Effector memory CD8-positive, alpha-beta T cell (primary cell): Measurements from ENCODE around the gene ASS1.

Experiments
- ATAC-seq: fragments of 150-1000 bp; cut with Tn5 transposase; replicated peaks from 2 replicates; pipeline ENCODE4 v1.10.0; 2021; ENCODE audit warnings: mild to moderate bottlenecking, moderate library complexity
- DNase-seq, 3 experiments: peaks; one replicate each; pipeline ENCODE4 v3.0.0; 2021
- H3K27ac Mint-ChIP-seq, 2 donors: one replicate each; pipeline ENCODE4 v1.8.0; 2022; ENCODE audit warnings: mild to moderate bottlenecking in 2 of 2, mixed read lengths in 2 of 2, moderate library complexity in 2 of 2
- H3K27me3 Mint-ChIP-seq, 2 donors: one replicate each; pipeline ENCODE4 v1.8.0; 2022; ENCODE audit warnings: mixed read lengths in 2 of 2
- H3K36me3 Mint-ChIP-seq: one replicate; pipeline ENCODE4 v1.8.0; 2022; ENCODE audit warnings: mild to moderate bottlenecking, moderate library complexity, mixed read lengths; ENCODE audit not compliant: insufficient read depth
- H3K4me1 Mint-ChIP-seq, 2 donors: one replicate each; pipeline ENCODE4 v1.8.0; 2022; ENCODE audit warnings: low read depth in 2 of 2, mixed read lengths in 2 of 2
- H3K4me3 Mint-ChIP-seq, 2 donors: one replicate each; pipeline ENCODE4 v1.8.0; 2022; ENCODE audit warnings: mild to moderate bottlenecking in 2 of 2, mixed read lengths in 2 of 2, moderate library complexity in 2 of 2
- H3K9me3 Mint-ChIP-seq, 2 donors: one replicate each; pipeline ENCODE4 v1.8.0; 2022; ENCODE audit warnings: mixed read lengths in 2 of 2

ASS1 gene

GRCh38 chr9:130471411-130472183 lies 26.8 kb downstream of the ASS1 start:
- no peak for DNase-seq
- ATAC-seq, result no peak
- peaks cover 41 to 93% of the 10 kb centered on the region in 2 donors for H3K27me3 Mint-ChIP-seq
- peaks cover 0 to 3% of the 10 kb centered on the region in 2 donors for H3K4me1 Mint-ChIP-seq
- H3K36me3 Mint-ChIP-seq, result no peaks in the 10 kb centered on the region
- no peak overlapping the region for H3K4me3 Mint-ChIP-seq
- H3K27ac Mint-ChIP-seq, result no peak overlapping the region
- no peaks in the 10 kb centered on the region for H3K9me3 Mint-ChIP-seq

GRCh38 chr9:130472184-130472705 lies 27.5 kb downstream of the ASS1 start:
- H3K9me3 Mint-ChIP-seq, result no peaks in the 10 kb centered on the region
- H3K36me3 Mint-ChIP-seq, result no peaks in the 10 kb centered on the region
- no peak overlapping the region for H3K4me3 Mint-ChIP-seq
- no peak overlapping the region for H3K27ac Mint-ChIP-seq
- H3K27me3 Mint-ChIP-seq, result peaks cover 38 to 93% of the 10 kb centered on the region in 2 donors
- H3K4me1 Mint-ChIP-seq, result peaks cover 0 to 3% of the 10 kb centered on the region in 2 donors
- ATAC-seq (no peak), DNase-seq (no peak)

- Mint-ChIP-seq H3K9me3 (no peaks in the 10 kb centered on the region), H3K4me3 (no peak overlapping the region), H3K36me3 (no peaks in the 10 kb centered on the region), H3K4me1 (peaks cover 0 to 3% of the 10 kb centered on the region in 2 donors), H3K27me3 (peaks cover 31 to 90% of the 10 kb centered on the region in 2 donors), H3K27ac (no peak overlapping the region)
- ATAC-seq (no peak), DNase-seq (no peak)
These were observed 28.2 kb downstream of the ASS1 start for GRCh38 chr9:130473009-130473408.

- Mint-ChIP-seq H3K27ac (no peak overlapping the region), H3K9me3 (no peaks in the 10 kb centered on the region), H3K4me3 (no peak overlapping the region), H3K36me3 (no peaks in the 10 kb centered on the region), H3K27me3 (peaks cover 30 to 87% of the 10 kb centered on the region in 2 donors), H3K4me1 (peaks cover 0 to 3% of the 10 kb centered on the region in 2 donors)
- ATAC-seq (no peak), DNase-seq (no peak)
These were observed 28.8 kb downstream of the ASS1 start for GRCh38 chr9:130473566-130473965.

GRCh38 chr9:130474106-130474505 lies 29.3 kb downstream of the ASS1 start:
- Mint-ChIP-seq H3K27me3 (peaks cover 28 to 85% of the 10 kb centered on the region in 2 donors), H3K9me3 (no peaks in the 10 kb centered on the region), H3K36me3 (no peaks in the 10 kb centered on the region), H3K4me1 (peaks cover 0 to 3% of the 10 kb centered on the region in 2 donors), H3K4me3 (no peak overlapping the region), H3K27ac (no peak overlapping the region)
- DNase-seq (no peak), ATAC-seq (no peak)

- no peak overlapping the region for H3K4me3 Mint-ChIP-seq
- peaks cover 26 to 74% of the 10 kb centered on the region in 2 donors for H3K27me3 Mint-ChIP-seq
- H3K27ac Mint-ChIP-seq, result no peak overlapping the region
- DNase-seq (no peak), ATAC-seq (no peak)
- no peaks in the 10 kb centered on the region for H3K9me3 Mint-ChIP-seq
- H3K36me3 Mint-ChIP-seq, result no peaks in the 10 kb centered on the region
- peaks cover 0 to 3% of the 10 kb centered on the region in 2 donors for H3K4me1 Mint-ChIP-seq
These were observed 31.5 kb downstream of the ASS1 start for GRCh38 chr9:130476151-130476730.

GRCh38 chr9:130477564-130477963 lies 32.8 kb downstream of the ASS1 start:
- DNase-seq (no peak), ATAC-seq (no peak)
- no peaks in the 10 kb centered on the region for H3K36me3 Mint-ChIP-seq
- H3K4me1 Mint-ChIP-seq, result peaks cover 0 to 3% of the 10 kb centered on the region in 2 donors
- no peak overlapping the region for H3K4me3 Mint-ChIP-seq
- no peak overlapping the region for H3K27ac Mint-ChIP-seq
- H3K27me3 Mint-ChIP-seq, result peaks cover 14 to 73% of the 10 kb centered on the region in 2 donors
- no peaks in the 10 kb centered on the region for H3K9me3 Mint-ChIP-seq

GRCh38 chr9:130478152-130478551 lies 33.4 kb downstream of the ASS1 start:
- Mint-ChIP-seq H3K27me3 (peaks cover 14 to 73% of the 10 kb centered on the region in 2 donors), H3K27ac (no peak overlapping the region), H3K36me3 (no peaks in the 10 kb centered on the region), H3K9me3 (no peaks in the 10 kb centered on the region), H3K4me1 (peaks cover 0 to 3% of the 10 kb centered on the region in 2 donors), H3K4me3 (no peak overlapping the region)
- ATAC-seq (no peak), DNase-seq (no peak)

GRCh38 chr9:130478736-130479575 lies 34.2 kb downstream of the ASS1 start:
- ATAC-seq, result no peak
- Mint-ChIP-seq H3K27ac (no peak overlapping the region), H3K4me3 (no peak overlapping the region), H3K4me1 (peaks cover 0 to 3% of the 10 kb centered on the region in 2 donors), H3K9me3 (no peaks in the 10 kb centered on the region), H3K27me3 (peaks cover 21 to 78% of the 10 kb centered on the region in 2 donors), H3K36me3 (no peaks in the 10 kb centered on the region)
- no peak for DNase-seq

GRCh38 chr9:130479587-130479986 lies 34.8 kb downstream of the ASS1 start:
- Mint-ChIP-seq H3K27me3 (peaks cover 27 to 78% of the 10 kb centered on the region in 2 donors), H3K4me3 (no peak overlapping the region), H3K4me1 (no peaks in the 10 kb centered on the region), H3K36me3 (no peaks in the 10 kb centered on the region), H3K9me3 (no peaks in the 10 kb centered on the region), H3K27ac (no peak overlapping the region)
- DNase-seq, result no peak
- no peak for ATAC-seq

- Mint-ChIP-seq H3K4me3 (no peak overlapping the region), H3K9me3 (no peaks in the 10 kb centered on the region), H3K36me3 (no peaks in the 10 kb centered on the region), H3K4me1 (no peaks in the 10 kb centered on the region), H3K27ac (no peak overlapping the region), H3K27me3 (peaks cover 31 to 78% of the 10 kb centered on the region in 2 donors)
- DNase-seq, result no peak
- no peak for ATAC-seq
These were observed 35.9 kb downstream of the ASS1 start for GRCh38 chr9:130480673-130481072.

- DNase-seq (no peak), ATAC-seq (no peak)
- H3K27me3 Mint-ChIP-seq, result peaks cover 31 to 72% of the 10 kb centered on the region in 2 donors
- no peak overlapping the region for H3K4me3 Mint-ChIP-seq
- H3K36me3 Mint-ChIP-seq, result no peaks in the 10 kb centered on the region
- no peaks in the 10 kb centered on the region for H3K4me1 Mint-ChIP-seq
- no peak overlapping the region for H3K27ac Mint-ChIP-seq
- H3K9me3 Mint-ChIP-seq, result no peaks in the 10 kb centered on the region
These were observed 37.7 kb downstream of the ASS1 start for GRCh38 chr9:130482463-130482862.

GRCh38 chr9:130483371-130483971 lies 38.7 kb downstream of the ASS1 start:
- no peak for ATAC-seq
- Mint-ChIP-seq H3K4me1 (no peaks in the 10 kb centered on the region), H3K4me3 (no peak overlapping the region), H3K27ac (no peak overlapping the region), H3K27me3 (peaks cover 31 to 79% of the 10 kb centered on the region in 2 donors), H3K9me3 (no peaks in the 10 kb centered on the region), H3K36me3 (no peaks in the 10 kb centered on the region)
- DNase-seq, result no peak
